ENCODE measurements around the gene ARMC9. TPM values are rescaled to one million over a fixed set of nuclear protein-coding genes. Genes with fewer than 3 reads are reported as not detected.

ARMC9 gene
- total RNA-seq, 1 donor from 2014 or later = 27.5 TPM

DNA sequence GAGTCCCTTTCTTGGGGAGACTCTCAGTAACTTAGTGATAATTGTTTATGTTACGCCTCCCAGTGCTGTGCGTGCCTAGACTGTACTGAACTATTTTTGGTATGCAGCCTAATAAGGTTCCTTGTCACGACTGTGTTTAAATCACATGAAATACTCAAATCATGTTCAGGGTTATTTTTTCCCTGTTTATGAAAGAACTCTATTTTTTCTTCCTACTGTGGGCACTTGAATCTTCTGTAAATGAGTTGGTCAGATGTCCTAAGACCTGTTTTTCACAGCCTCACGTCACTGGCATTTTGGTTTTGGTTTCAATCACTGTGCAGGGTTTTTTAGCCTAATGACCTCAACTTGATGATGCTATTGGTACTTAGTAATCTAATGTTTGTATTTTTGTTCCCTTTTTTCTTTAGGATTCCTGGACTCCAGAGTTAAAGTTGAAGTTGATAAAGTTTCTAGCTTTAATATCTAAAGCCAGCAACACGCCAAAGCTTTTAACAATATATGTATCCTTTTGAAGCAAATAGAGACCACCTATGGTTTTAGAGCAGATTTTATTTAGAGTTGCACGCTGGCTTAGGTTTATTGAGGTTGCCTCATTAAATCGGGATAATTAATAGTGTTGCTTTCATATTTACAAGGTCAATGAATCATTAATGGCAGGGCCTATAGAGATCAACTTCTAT is 24.0 kb downstream of the ARMC9 start:
- Histone ChIP-seq H3K27me3 (ENCODE audit: control insufficient read depth, insufficient read depth, low read length) (no peaks in the 10 kb centered on the region), H3K4me3 (ENCODE audit: low read depth, low read length) (no peak overlapping the region), H3K36me3 (ENCODE audit: control insufficient read depth, insufficient read depth, low read length) (no peaks in the 10 kb centered on the region)
- no peak for DNase-seq (ENCODE audit: low read depth)
- no peak for TF ChIP-seq CTCF (IDR thresholded peaks at IDR 0.05; ENCODE audit: insufficient read depth, low read length, poor library complexity, severe bottlenecking)

DNA sequence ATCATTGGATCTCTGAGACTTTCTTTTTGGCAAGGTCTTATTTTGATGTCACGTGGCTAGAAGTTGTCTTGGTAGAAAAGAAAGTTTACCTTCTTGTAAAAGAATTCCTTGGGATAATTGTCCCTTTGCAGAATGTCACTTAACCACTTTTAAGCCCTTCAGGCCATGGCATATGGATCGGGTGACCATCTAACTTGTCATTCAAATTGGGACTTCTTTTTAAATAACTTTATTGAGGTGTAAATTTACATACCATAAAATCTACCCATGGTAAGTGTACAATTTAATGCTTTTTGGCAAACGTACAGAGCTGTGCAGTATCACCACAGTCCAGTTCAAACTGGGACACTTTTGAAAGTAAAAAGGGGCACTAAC is 24.6 kb downstream of the ARMC9 start:
- Histone ChIP-seq H3K4me3 (ENCODE audit: low read depth, low read length) (no peak overlapping the region), H3K36me3 (ENCODE audit: control insufficient read depth, insufficient read depth, low read length) (no peaks in the 10 kb centered on the region), H3K27me3 (ENCODE audit: control insufficient read depth, insufficient read depth, low read length) (no peaks in the 10 kb centered on the region)
- TF ChIP-seq CTCF (IDR thresholded peaks at IDR 0.05; ENCODE audit: insufficient read depth, low read length, poor library complexity, severe bottlenecking) = no peak
- no peak for DNase-seq (ENCODE audit: low read depth)

DNA sequence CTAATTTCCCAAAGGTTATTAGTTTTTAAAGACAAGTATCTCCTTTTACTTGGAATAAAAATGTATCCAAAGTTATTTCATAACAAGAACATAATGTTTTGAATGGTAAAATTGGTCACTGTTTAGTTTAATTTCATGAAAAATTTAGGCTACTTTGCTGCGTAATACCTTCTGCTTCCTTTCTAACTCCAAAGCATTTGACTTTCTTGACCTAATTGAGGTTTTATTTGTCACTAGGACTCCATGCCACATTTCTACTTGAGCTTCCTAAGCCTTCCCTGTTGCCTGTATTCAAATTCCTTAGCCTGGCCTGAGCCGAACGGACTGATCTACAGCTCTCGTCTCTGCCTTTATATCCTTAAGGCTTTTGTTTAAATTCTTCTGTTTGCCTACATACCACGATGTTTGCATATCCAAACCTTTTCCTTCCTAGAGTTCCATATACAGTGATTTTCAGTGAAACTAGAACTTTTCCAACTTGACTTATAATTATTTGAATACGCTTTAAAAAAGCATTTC is 25.1 kb downstream of the ARMC9 start:
- H3K4me3 ChIP-seq (ENCODE audit: low read depth, low read length) = no peak overlapping the region
- no peak for DNase-seq (ENCODE audit: low read depth)
- TF ChIP-seq CTCF (IDR thresholded peaks at IDR 0.05; ENCODE audit: insufficient read depth, low read length, poor library complexity, severe bottlenecking) = no peak
- H3K36me3 ChIP-seq (ENCODE audit: control insufficient read depth, insufficient read depth, low read length) = no peaks in the 10 kb centered on the region
- no peaks in the 10 kb centered on the region for H3K27me3 ChIP-seq (ENCODE audit: control insufficient read depth, insufficient read depth, low read length)

DNA sequence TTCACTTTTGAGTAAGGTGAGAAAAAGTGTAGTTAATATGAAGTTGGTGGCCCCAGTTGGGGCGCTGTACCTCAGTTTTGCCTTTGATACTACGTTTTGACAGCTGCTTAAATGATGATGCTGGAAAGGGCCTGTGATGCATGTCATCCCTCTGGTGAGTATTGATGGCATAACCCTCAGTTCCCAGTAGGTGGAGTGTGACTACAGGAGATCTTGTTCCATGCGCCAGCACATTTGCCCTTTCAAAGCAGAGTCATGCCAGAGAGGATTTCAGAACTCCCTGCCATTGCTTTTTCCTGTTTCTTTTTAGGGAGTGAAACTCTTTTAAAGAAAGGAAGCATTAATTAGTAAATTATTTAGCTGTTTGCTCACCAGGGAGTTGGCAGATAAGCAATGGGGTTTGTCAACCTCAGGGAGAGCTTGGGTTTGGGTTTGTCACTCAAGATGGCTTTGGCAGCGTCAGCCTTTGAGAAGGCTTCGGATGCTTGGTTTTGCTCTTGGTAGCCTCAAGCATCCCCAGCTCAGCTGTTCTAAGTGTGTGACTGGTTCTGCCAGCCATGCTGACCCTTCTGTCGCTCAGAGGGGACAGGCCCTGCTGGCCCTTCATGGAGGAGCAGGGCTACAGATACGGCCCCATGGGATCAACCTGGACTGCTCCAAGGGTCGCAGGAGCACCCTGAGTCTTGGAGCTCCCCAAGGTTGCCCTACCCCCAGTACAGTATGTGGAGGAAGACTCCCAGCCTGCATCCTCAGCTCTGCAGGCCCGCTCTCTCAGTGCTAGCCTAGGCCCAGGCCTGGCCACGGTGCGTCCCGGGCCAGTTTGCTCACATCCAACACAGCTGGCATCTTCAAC is 29.1 kb downstream of the ARMC9 start:
- no peak overlapping the region for H3K4me3 ChIP-seq (ENCODE audit: low read depth, low read length)
- DNase-seq (ENCODE audit: low read depth) = peak; percentile 44
- no peaks in the 10 kb centered on the region for H3K36me3 ChIP-seq (ENCODE audit: control insufficient read depth, insufficient read depth, low read length)
- H3K27me3 ChIP-seq (ENCODE audit: control insufficient read depth, insufficient read depth, low read length) = no peaks in the 10 kb centered on the region
- TF ChIP-seq CTCF (IDR thresholded peaks at IDR 0.05; ENCODE audit: insufficient read depth, low read length, poor library complexity, severe bottlenecking) = peak; percentile 85

- Histone ChIP-seq H3K4me3 (ENCODE audit: low read depth, low read length) (no peak overlapping the region), H3K27me3 (ENCODE audit: control insufficient read depth, insufficient read depth, low read length) (no peaks in the 10 kb centered on the region), H3K36me3 (ENCODE audit: control insufficient read depth, insufficient read depth, low read length) (no peaks in the 10 kb centered on the region)
- no peak for DNase-seq (ENCODE audit: low read depth)
- no peak for TF ChIP-seq CTCF (IDR thresholded peaks at IDR 0.05; ENCODE audit: insufficient read depth, low read length, poor library complexity, severe bottlenecking)
These were observed 29.8 kb downstream of the ARMC9 start for GRCh38 chr2:231228223-231228622.
